Measurements from ENCODE around the gene TM4SF1.

The TM4SF1 gene

GRCh38 chr3:149378478-149379309 is 1.2 kb upstream of the TM4SF1 start:
- POLR2A ChIA-PET = no interaction called here
- no peak for TF ChIP-seq CTCF (IDR thresholded peaks at IDR 0.05; ENCODE audit: control extremely low read depth, extremely low read depth, low read depth, missing control alignments)
- CTCF ChIA-PET = no interaction called here
- no peak for DNase-seq (ENCODE audit: extremely low spot score)

DNA sequence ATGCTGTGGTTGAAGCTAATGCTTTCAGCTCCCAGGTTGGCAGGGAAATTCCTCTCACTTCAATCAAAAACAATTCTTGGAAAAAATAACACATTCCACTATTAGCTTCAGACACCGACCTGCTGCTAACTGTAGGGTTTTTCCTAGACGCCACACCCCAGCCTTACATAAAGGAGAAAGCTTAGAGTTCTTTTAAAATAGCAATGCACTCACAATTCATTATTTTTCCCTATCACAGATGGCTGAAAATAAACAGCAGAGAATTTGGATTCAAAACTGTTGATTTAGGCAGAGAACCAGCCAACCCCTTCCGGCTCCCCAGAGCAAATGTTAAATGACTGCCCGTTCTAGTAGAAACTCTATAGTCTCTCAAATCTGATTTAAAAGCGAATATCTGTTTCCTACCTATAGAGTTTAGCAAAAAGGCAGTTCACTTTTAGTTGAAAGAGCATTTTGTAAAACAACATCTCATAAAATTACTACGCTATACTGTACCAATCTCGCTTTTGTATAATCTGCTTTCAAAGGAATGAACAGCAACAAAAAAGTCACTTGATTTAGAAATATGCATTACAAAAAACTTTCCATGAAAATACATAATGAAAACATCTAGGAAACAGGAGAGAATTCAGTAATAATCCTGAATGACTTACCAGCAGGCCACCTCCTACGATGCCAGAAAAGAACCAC is 586 bp downstream of the TM4SF1 start:
- TF ChIP-seq CTCF (IDR thresholded peaks at IDR 0.05; ENCODE audit: control extremely low read depth, extremely low read depth, low read depth, missing control alignments) = no peak
- no peak for DNase-seq (ENCODE audit: extremely low spot score)
- ChIA-PET CTCF (interaction anchor here (1.1 kb wide), 1 partner anchor 110 kb away, joined by 3 read pairs; no protein-coding TSS in a partner anchor), POLR2A (no interaction called here)

GRCh38 chr3:149375501-149376196 is 1.8 kb downstream of the TM4SF1 start:
- ChIA-PET CTCF (interaction anchor here (1.1 kb wide), 1 partner anchor 111 kb away, joined by 3 read pairs; no protein-coding TSS in a partner anchor), POLR2A (no interaction called here)
- no peak for TF ChIP-seq CTCF (IDR thresholded peaks at IDR 0.05; ENCODE audit: control extremely low read depth, extremely low read depth, low read depth, missing control alignments)
- DNase-seq (ENCODE audit: extremely low spot score) = no peak

DNA sequence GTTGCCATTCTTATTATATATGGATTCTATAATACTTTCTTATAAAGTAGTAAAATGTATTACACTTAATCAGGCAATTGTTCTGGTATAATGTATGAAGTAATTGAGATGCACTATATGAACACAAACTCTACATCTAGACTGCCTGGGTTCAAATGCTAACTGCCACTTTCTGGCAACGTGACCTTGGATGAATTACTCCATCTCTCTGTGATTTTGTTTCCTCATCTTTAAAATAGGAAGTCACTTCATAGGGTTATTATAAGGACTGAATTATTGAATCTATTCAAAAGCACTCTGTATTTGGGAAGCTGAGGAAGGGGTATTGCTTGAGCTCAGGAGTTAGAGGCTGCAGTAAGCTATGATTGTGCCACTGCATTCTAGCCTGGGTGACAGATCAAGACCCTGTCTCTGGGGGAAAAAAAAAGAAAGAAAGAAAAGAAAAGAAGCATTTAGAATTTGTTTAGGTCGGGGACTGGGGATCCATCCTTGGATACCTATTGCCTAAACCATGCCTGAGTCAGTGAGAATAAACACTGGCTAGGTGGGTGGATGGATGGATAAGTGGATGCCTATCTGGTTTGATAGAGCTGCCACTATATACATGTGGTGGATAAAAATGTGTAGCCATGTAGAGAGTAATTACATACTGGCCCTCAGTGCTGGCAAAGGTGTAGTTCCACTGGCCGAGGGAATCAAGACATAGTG is 2.5 kb downstream of the TM4SF1 start:
- no peak for TF ChIP-seq CTCF (IDR thresholded peaks at IDR 0.05; ENCODE audit: control extremely low read depth, extremely low read depth, low read depth, missing control alignments)
- no peak for DNase-seq (ENCODE audit: extremely low spot score)
- ChIA-PET POLR2A (no interaction called here), CTCF (no interaction called here)

DNA sequence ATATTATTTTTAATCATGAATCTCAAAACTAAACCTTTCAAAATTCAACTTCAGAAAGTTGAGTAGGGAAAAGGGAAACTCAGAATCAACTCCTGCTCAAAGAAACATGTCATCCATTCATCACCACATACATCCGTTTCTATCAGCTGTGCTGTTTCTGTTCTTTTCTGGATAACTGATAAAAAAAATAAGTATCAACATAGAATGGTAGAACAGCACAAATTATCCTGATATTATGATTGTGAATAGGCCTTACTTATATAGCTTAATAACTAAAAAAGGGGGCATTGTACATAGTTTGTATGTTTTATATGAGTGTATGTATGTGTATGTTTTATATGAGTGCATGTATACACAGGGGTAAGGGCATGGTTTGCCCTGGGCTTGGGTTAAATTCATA is 3.1 kb downstream of the TM4SF1 start:
- no peak for TF ChIP-seq CTCF (IDR thresholded peaks at IDR 0.05; ENCODE audit: control extremely low read depth, extremely low read depth, low read depth, missing control alignments)
- ChIA-PET POLR2A (no interaction called here), CTCF (interaction anchor here (1.3 to 2.6 kb wide), 3 partner anchors 18 to 23 kb away, joined by 3 to 8 read pairs (median 5); no protein-coding TSS in a partner anchor)
- DNase-seq (ENCODE audit: extremely low spot score) = no peak

Data from GM10248 (cell line).